ENCODE data around the gene CTBP2.
A peak's percentile ranks its signal among the peaks of the same experiment; 100 is the strongest.

Gene CTBP2

GRCh38 chr10:125134483-125134848 is 25.9 kb downstream of the CTBP2 start:
- TF ChIP-seq CTCF (conservative IDR thresholded peaks at IDR 0.05) (no peak), ZFX (IDR thresholded peaks at IDR 0.05) (no peak)
- H3K27ac ChIP-seq, result peak overlapping the region; percentile 62

- TF ChIP-seq ZFX (IDR thresholded peaks at IDR 0.05), result no peak
- TF ChIP-seq CTCF (conservative IDR thresholded peaks at IDR 0.05), result no peak
- peak overlapping the region; percentile 62 for H3K27ac ChIP-seq
Measured at GRCh38 chr10:125133696-125134482, 26.5 kb downstream of the CTBP2 start.

- H3K27ac ChIP-seq, result no peak overlapping the region
- TF ChIP-seq ZFX (IDR thresholded peaks at IDR 0.05) (no peak), CTCF (conservative IDR thresholded peaks at IDR 0.05) (no peak)
Measured at GRCh38 chr10:125132344-125132743, 28.0 kb downstream of the CTBP2 start.

GRCh38 chr10:125130916-125131315 is 29.4 kb downstream of the CTBP2 start:
- no peak for TF ChIP-seq CTCF (conservative IDR thresholded peaks at IDR 0.05)
- peak overlapping the region; percentile 56 for H3K27ac ChIP-seq

- H3K27ac ChIP-seq, result peak overlapping the region; percentile 56
- TF ChIP-seq CTCF (conservative IDR thresholded peaks at IDR 0.05) (no peak), ZFX (IDR thresholded peaks at IDR 0.05) (no peak)
Measured at GRCh38 chr10:125130260-125130659, 30.1 kb downstream of the CTBP2 start.

GRCh38 chr10:125129076-125129458 is 31.3 kb downstream of the CTBP2 start:
- TF ChIP-seq CTCF (conservative IDR thresholded peaks at IDR 0.05) (no peak), ZFX (IDR thresholded peaks at IDR 0.05) (no peak)
- peak overlapping the region; percentile 56 for H3K27ac ChIP-seq

- peak overlapping the region; percentile 56 for H3K27ac ChIP-seq
- TF ChIP-seq CTCF (conservative IDR thresholded peaks at IDR 0.05) (no peak), ZFX (IDR thresholded peaks at IDR 0.05) (no peak)
Measured at GRCh38 chr10:125128397-125129075, 31.8 kb downstream of the CTBP2 start.

Data from C4-2B (cell line).